HG02981 (cell line): ENCODE results near the gene GSG1.
"Not testable (repeated sequence)": the region's sequence is repeated elsewhere in the genome, so short reads cannot be mapped to it uniquely, and the experiment has no call there.

Experiments
- ATAC-seq: cut with Tn5 transposase; IDR thresholded peaks from one replicate; pipeline ENCODE4 v1.9.1; 2021; ENCODE audit warnings: mild to moderate bottlenecking, moderate library complexity; ENCODE audit not compliant: unreplicated experiment

The GSG1 gene

GRCh38 chr12:13093191-13093847 lies 10.1 kb downstream of the GSG1 start:
- no peak for ATAC-seq

GRCh38 chr12:13091832-13092231 lies 11.6 kb downstream of the GSG1 start:
- ATAC-seq, result no peak

GRCh38 chr12:13090054-13090453 lies 13.4 kb downstream of the GSG1 start:
- ATAC-seq, result no peak

- ATAC-seq, result no peak
These were observed 15.0 kb downstream of the GSG1 start for GRCh38 chr12:13088496-13088895.

GRCh38 chr12:13087766-13088165 lies 15.7 kb downstream of the GSG1 start:
- no peak for ATAC-seq

GRCh38 chr12:13085968-13086686 lies 17.3 kb downstream of the GSG1 start:
- no peak for ATAC-seq

GRCh38 chr12:13084898-13085640 lies 18.4 kb downstream of the GSG1 start:
- ATAC-seq, result no peak

- ATAC-seq, result not testable (repeated sequence)
These were observed 19.8 kb downstream of the GSG1 start for GRCh38 chr12:13083638-13084037.

- ATAC-seq, result no peak
These were observed 20.6 kb downstream of the GSG1 start for GRCh38 chr12:13082861-13083260.

GRCh38 chr12:13080266-13080665 lies 23.2 kb downstream of the GSG1 start:
- ATAC-seq, result no peak

- ATAC-seq, result no peak
These were observed 24.0 kb downstream of the GSG1 start for GRCh38 chr12:13079440-13079906.

GRCh38 chr12:13075786-13076570 lies 27.5 kb downstream of the GSG1 start:
- no peak for ATAC-seq

- no peak for ATAC-seq
These were observed 28.4 kb downstream of the GSG1 start for GRCh38 chr12:13075118-13075480.

- no peak for ATAC-seq
These were observed 28.9 kb downstream of the GSG1 start for GRCh38 chr12:13074396-13075117.

GRCh38 chr12:13073173-13073572 lies 30.3 kb downstream of the GSG1 start:
- no peak for ATAC-seq

- ATAC-seq, result no peak
These were observed 31.9 kb downstream of the GSG1 start for GRCh38 chr12:13071305-13072280.

- no peak for ATAC-seq
These were observed 34.1 kb downstream of the GSG1 start for GRCh38 chr12:13069380-13069779.

- ATAC-seq, result no peak
These were observed 36.1 kb downstream of the GSG1 start for GRCh38 chr12:13067322-13067721.

GRCh38 chr12:13066459-13066858 lies 37.0 kb downstream of the GSG1 start:
- ATAC-seq, result no peak
